OCI-LY7 (cell line): ENCODE measurements around the gene YY1.
"Not testable (repeated sequence)": the region's sequence is repeated elsewhere in the genome, so short reads cannot be mapped to it uniquely, and the experiment has no call there.

Source experiments
- CTCF ChIP-seq: fragments of 200-600 bp; sonication (generic); conservative IDR thresholded peaks from 2 replicates; pipeline ENCODE4 v1.5.1; 2014; ENCODE audit warnings: mild to moderate bottlenecking, antibody characterized with exemption, low read length, moderate library complexity, mixed read lengths
- EZH2phosphoT487 ChIP-seq: fragments of 200-600 bp; sonication (generic); IDR thresholded peaks from 2 replicates; pipeline ENCODE4 v1.6.1; 2018; ENCODE audit warnings: low read depth, borderline replicate concordance, mild to moderate bottlenecking, mixed run types, antibody characterized with exemption, low read length, moderate library complexity, mixed read lengths

GRCh38 chr14:100296729-100297128 is 57.8 kb downstream of the YY1 start:
- TF ChIP-seq CTCF, EZH2phosphoT487: not testable (repeated sequence)
